CD4-positive, alpha-beta memory T cell (primary cell): ENCODE data around the gene MAGEA2. TPM values are rescaled to one million over a fixed set of nuclear protein-coding genes. Genes with fewer than 3 reads are reported as not detected.
"Not testable (repeated sequence)": the region's sequence is repeated elsewhere in the genome, so short reads cannot be mapped to it uniquely, and the experiment has no call there.

ENCODE experiments used
- CTCF ChIA-PET: fragments of 350-600 bp; sonication (Branson Sonifier 250); formaldehyde crosslinking; loops from one replicate; lab custom pipeline; 2021; ENCODE audit warnings: inconsistent platforms; ENCODE audit not compliant: partially characterized antibody; lab: Charles Lee
- POLR2A ChIA-PET: fragments of 350-600 bp; sonication (Branson Sonifier 250); formaldehyde crosslinking; loops from one replicate; lab custom pipeline; 2021; ENCODE audit not compliant: partially characterized antibody; lab: Charles Lee
- DNase-seq, 5 donors: peaks; one replicate each; pipeline versions ENCODE4 v3.0.0 to v3.0.0-alpha.2; 2020 to 2022; ENCODE audit warnings: mixed read lengths in 1 of 5
- H3K27ac ChIP-seq: one replicate; pipeline ENCODE4 v1.7.0; 2013; ENCODE audit warnings: low read depth, low read length
- H3K27me3 ChIP-seq: 2 replicates; pipeline ENCODE4 v1.7.0; 2013; ENCODE audit warnings: mild to moderate bottlenecking, low read length, moderate library complexity; ENCODE audit not compliant: insufficient read depth
- H3K36me3 ChIP-seq: 2 replicates; pipeline ENCODE4 v1.7.0; 2013; ENCODE audit warnings: mild to moderate bottlenecking, low read length, moderate library complexity; ENCODE audit not compliant: insufficient read depth
- H3K4me1 ChIP-seq: 2 replicates; pipeline ENCODE4 v1.7.0; 2013; ENCODE audit warnings: mild to moderate bottlenecking, low read length, moderate library complexity; ENCODE audit not compliant: insufficient read depth
- H3K4me3 ChIP-seq, 2 donors: one replicate each; pipeline ENCODE4 v1.7.0; 2013; ENCODE audit warnings: low read length in 2 of 2, mild to moderate bottlenecking in 1 of 2
- H3K9me3 ChIP-seq, 2 donors: one replicate each; pipeline ENCODE4 v1.7.0; 2013; ENCODE audit warnings: low read length in 2 of 2, control low read depth in 1 of 2; ENCODE audit not compliant: control insufficient read depth in 1 of 2
- H3K27ac Mint-ChIP-seq, 7 donors: one replicate each; pipeline ENCODE4 v1.8.0; 2020 to 2021; ENCODE audit warnings: mixed read lengths in 7 of 7, mild to moderate bottlenecking in 6 of 7, inconsistent platforms in 3 of 7, moderate library complexity in 3 of 7
- H3K27me3 Mint-ChIP-seq, 2 donors: one replicate each; pipeline ENCODE4 v1.8.0; 2020 to 2021; ENCODE audit warnings: mixed read lengths in 2 of 2
- H3K36me3 Mint-ChIP-seq, 2 donors: one replicate each; pipeline ENCODE4 v1.8.0; 2020 to 2021; ENCODE audit warnings: mixed read lengths in 2 of 2, inconsistent platforms in 1 of 2, mild to moderate bottlenecking in 1 of 2
- H3K4me1 Mint-ChIP-seq, 4 donors: one replicate each; pipeline ENCODE4 v1.8.0; 2020 to 2021; ENCODE audit warnings: mixed read lengths in 4 of 4, mild to moderate bottlenecking in 1 of 4
- H3K4me3 Mint-ChIP-seq, 8 donors: one replicate each; pipeline ENCODE4 v1.8.0; 2020 to 2021; ENCODE audit warnings: mixed read lengths in 8 of 8, mild to moderate bottlenecking in 7 of 8, moderate library complexity in 6 of 8, inconsistent platforms in 3 of 8
- H3K9me3 Mint-ChIP-seq, 8 donors: one replicate each; pipeline ENCODE4 v1.8.0; 2020 to 2021; ENCODE audit warnings: mixed read lengths in 8 of 8, mild to moderate bottlenecking in 5 of 8, inconsistent platforms in 3 of 8, moderate library complexity in 1 of 8
- intact Hi-C: fragments of 100-400 bp; cut with micrococcal nuclease; formaldehyde crosslinking; loops from one replicate; pipeline ENCODE4 v1.15.1; 2023
- polyA plus RNA-seq, 2 donors: library from polyadenylated mRNA; unstranded; fragments of 300-500 nt; fragmentation: Illumina TruSeq; gene quantifications; one replicate each; pipeline ENCODE4 v1.2.3, GENCODE V29; 2021
- total RNA-seq, 2 experiments: library from RNA; stranded (reverse); gene quantifications; one replicate each; pipeline ENCODE4 v1.2.3, GENCODE V29; 2021

MAGEA2 gene
- total and polyA plus RNA-seq, 4 experiments from 2014 or later: not detected

- H3K4me1 ChIP-seq, H3K36me3 Mint-ChIP-seq, H3K36me3 ChIP-seq, DNase-seq, H3K4me3 Mint-ChIP-seq, H3K9me3 Mint-ChIP-seq, H3K4me3 ChIP-seq, intact Hi-C loops, H3K27ac Mint-ChIP-seq, H3K27me3 ChIP-seq, H3K27me3 Mint-ChIP-seq, H3K27ac ChIP-seq, POLR2A ChIA-PET, H3K4me1 Mint-ChIP-seq, CTCF ChIA-PET, H3K9me3 ChIP-seq: not testable (repeated sequence)
Measured at GRCh38 chrX:152758918-152759317, 5.3 kb upstream of the MAGEA2 start, which contains the start of gene CSAG3. Gene CSAG3, plus strand, starts transcription at chrX:152759218.

- H3K4me3 ChIP-seq, H3K27ac Mint-ChIP-seq, H3K36me3 ChIP-seq, H3K27ac ChIP-seq, DNase-seq, POLR2A ChIA-PET, H3K9me3 ChIP-seq, H3K27me3 Mint-ChIP-seq, H3K27me3 ChIP-seq, intact Hi-C loops, CTCF ChIA-PET, H3K36me3 Mint-ChIP-seq, H3K9me3 Mint-ChIP-seq, H3K4me1 Mint-ChIP-seq, H3K4me3 Mint-ChIP-seq, H3K4me1 ChIP-seq: not testable (repeated sequence)
Measured at GRCh38 chrX:152754871-152755270, 1.2 kb upstream of the MAGEA2 start.

- Histone ChIP-seq H3K4me3 (no peak overlapping the region), H3K27ac (no peak overlapping the region), H3K4me1 (no peaks in the 10 kb centered on the region), H3K27me3 (no peaks in the 10 kb centered on the region), H3K36me3 (no peaks in the 10 kb centered on the region), H3K9me3 (no peaks in the 10 kb centered on the region)
- no peak for DNase-seq
- ChIA-PET POLR2A (no interaction called here), CTCF (no interaction called here)
- Mint-ChIP-seq H3K9me3 (peaks cover 0 to 2% (median 0%) of the 10 kb centered on the region in 8 donors), H3K4me1 (no peaks in the 10 kb centered on the region), H3K27me3 (no peaks in the 10 kb centered on the region), H3K27ac (no peak overlapping the region), H3K36me3 (no peaks in the 10 kb centered on the region), H3K4me3 (no peak overlapping the region)
- intact Hi-C loops: no loop called here
Measured at GRCh38 chrX:152738560-152738959, 15.1 kb downstream of the MAGEA2 start.

DNA sequence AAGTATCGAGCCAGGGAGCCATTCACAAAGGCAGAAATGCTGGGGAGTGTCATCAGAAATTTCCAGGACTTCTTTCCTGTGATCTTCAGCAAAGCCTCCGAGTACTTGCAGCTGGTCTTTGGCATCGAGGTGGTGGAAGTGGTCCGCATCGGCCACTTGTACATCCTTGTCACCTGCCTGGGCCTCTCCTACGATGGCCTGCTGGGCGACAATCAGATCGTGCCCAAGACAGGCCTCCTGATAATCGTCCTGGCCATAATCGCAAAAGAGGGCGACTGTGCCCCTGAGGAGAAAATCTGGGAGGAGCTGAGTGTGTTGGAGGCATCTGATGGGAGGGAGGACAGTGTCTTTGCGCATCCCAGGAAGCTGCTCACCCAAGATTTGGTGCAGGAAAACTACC, 17.1 kb downstream of the MAGEA2 start:
- H3K27ac Mint-ChIP-seq, H3K4me3 Mint-ChIP-seq, H3K4me3 ChIP-seq, H3K27me3 Mint-ChIP-seq, DNase-seq, H3K36me3 Mint-ChIP-seq, intact Hi-C loops, POLR2A ChIA-PET, H3K27me3 ChIP-seq, H3K36me3 ChIP-seq, H3K9me3 ChIP-seq, H3K27ac ChIP-seq, CTCF ChIA-PET, H3K4me1 Mint-ChIP-seq, H3K9me3 Mint-ChIP-seq, H3K4me1 ChIP-seq: not testable (repeated sequence)

- Mint-ChIP-seq H3K27me3 (no peaks in the 10 kb centered on the region), H3K4me3 (no peak overlapping the region), H3K9me3 (peaks cover 0 to 2% (median 0%) of the 10 kb centered on the region in 8 donors), H3K4me1 (no peaks in the 10 kb centered on the region), H3K36me3 (no peaks in the 10 kb centered on the region), H3K27ac (no peak overlapping the region)
- POLR2A ChIA-PET: no interaction called here
- Histone ChIP-seq H3K9me3 (no peaks in the 10 kb centered on the region), H3K36me3 (no peaks in the 10 kb centered on the region), H3K4me3 (no peak overlapping the region), H3K27ac (no peak overlapping the region), H3K4me1 (no peaks in the 10 kb centered on the region), H3K27me3 (no peaks in the 10 kb centered on the region)
- no peak for DNase-seq
- CTCF ChIA-PET: no interaction called here
- intact Hi-C loops: no loop called here
Measured at GRCh38 chrX:152735860-152736511, 17.7 kb downstream of the MAGEA2 start.

DNA sequence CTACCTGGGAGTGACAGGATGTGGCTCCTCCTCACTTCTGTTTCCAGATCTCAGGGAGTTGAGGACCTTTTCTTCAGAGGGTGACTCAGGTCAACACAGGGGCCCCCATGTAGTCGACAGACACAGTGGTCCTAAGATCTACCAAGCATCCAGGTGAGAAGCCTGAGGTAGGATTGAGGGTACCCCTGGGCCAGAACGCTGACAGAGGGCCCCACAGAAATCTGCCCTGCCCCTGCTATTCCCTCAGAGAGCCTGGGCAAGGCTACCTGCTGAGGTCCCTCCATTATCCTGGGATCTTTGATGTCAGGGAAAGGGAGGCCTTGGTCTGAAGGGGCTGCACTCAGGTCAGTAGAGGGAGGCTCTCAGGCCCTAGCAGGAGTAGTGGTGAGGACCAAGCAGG, 18.5 kb downstream of the MAGEA2 start:
- Histone ChIP-seq H3K9me3 (no peaks in the 10 kb centered on the region), H3K4me1 (no peaks in the 10 kb centered on the region), H3K27ac (no peak overlapping the region), H3K27me3 (no peaks in the 10 kb centered on the region), H3K4me3 (no peak overlapping the region), H3K36me3 (no peaks in the 10 kb centered on the region)
- Mint-ChIP-seq H3K4me1 (no peaks in the 10 kb centered on the region), H3K27ac (no peak overlapping the region), H3K9me3 (peaks cover 0 to 2% (median 0%) of the 10 kb centered on the region in 8 donors), H3K4me3 (no peak overlapping the region), H3K27me3 (peaks cover 0 to 1% of the 10 kb centered on the region in 2 donors), H3K36me3 (no peaks in the 10 kb centered on the region)
- POLR2A ChIA-PET: no interaction called here
- intact Hi-C loops: no loop called here
- no peak for DNase-seq
- CTCF ChIA-PET: no interaction called here

GRCh38 chrX:152734143-152734858, 19.3 kb downstream of the MAGEA2 start:
- H3K9me3 Mint-ChIP-seq, H3K4me3 Mint-ChIP-seq, H3K27me3 Mint-ChIP-seq, H3K27ac Mint-ChIP-seq, H3K4me3 ChIP-seq, H3K36me3 ChIP-seq, H3K27me3 ChIP-seq, CTCF ChIA-PET, H3K4me1 ChIP-seq, intact Hi-C loops, H3K4me1 Mint-ChIP-seq, DNase-seq, H3K27ac ChIP-seq, POLR2A ChIA-PET, H3K36me3 Mint-ChIP-seq, H3K9me3 ChIP-seq: not testable (repeated sequence)
